ENCODE results near the gene IP6K1.
"Not testable (repeated sequence)": the region's sequence is repeated elsewhere in the genome, so short reads cannot be mapped to it uniquely, and the experiment has no call there.

IP6K1 gene

GRCh38 chr3:49706456-49707112, 79.8 kb downstream of the IP6K1 start:
- no peak for FAIRE-seq

GRCh38 chr3:49705390-49705960, 80.9 kb downstream of the IP6K1 start:
- FAIRE-seq: no peak

DNA sequence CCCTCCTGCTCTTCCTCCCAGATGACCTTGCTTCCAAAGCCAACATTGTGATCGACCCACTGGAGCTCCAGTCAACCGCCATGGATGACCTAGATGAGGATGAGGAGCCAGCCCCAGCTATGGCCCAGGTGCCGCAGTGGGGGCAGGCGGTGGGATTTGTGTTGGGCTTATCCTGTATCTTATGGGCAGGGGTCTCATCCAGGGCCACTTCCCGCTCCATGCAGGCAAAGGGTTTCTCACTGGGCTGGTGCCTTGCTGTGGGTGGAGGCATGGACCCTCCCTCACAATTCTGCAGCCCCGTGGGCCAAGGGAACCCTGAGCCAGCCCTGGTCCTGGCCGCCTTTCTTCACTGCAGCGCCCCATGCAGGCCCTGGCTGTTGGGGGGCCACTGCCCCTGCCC, 81.7 kb downstream of the IP6K1 start:
- FAIRE-seq: no peak

- FAIRE-seq: no peak
These were observed 82.4 kb downstream of the IP6K1 start for GRCh38 chr3:49703956-49704355.

- no peak for FAIRE-seq
These were observed 82.9 kb downstream of the IP6K1 start for GRCh38 chr3:49703443-49703927.

- no peak for FAIRE-seq
These were observed 83.7 kb downstream of the IP6K1 start for GRCh38 chr3:49702672-49703071.

DNA sequence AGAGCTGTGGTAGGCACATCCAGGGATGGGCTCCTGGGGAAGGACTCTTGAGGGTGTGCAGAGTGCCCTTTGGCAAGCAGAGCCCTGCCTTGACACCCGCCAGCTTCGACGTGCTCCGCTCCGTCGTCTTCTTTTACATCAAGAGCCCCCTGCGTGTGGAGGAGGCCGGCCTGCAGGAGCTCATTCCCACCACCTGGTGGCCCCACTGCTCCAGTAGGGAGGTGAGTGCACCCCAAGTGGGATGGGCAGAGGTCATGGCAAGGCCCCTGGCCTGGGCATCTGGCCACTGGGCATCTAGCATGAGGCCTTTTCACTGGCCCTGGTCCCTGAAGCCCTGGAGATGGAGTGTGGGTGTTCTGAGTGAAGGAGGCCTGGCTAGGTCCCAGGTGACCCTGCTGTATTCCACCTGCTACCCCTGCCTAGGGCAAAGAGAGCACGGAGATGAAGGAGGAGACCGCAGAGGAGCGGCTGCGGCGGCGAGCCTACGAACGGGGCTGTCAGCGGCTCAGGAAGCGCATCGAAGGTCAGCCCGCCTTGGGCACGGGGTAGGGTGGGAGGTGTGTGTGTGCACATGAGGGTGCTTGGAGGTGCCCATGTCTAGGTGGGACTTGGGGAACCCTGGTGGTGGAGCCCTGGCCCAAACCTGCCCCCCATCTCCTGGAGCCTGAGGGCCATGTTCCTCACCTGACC, 84.8 kb downstream of the IP6K1 start:
- no peak for FAIRE-seq

DNA sequence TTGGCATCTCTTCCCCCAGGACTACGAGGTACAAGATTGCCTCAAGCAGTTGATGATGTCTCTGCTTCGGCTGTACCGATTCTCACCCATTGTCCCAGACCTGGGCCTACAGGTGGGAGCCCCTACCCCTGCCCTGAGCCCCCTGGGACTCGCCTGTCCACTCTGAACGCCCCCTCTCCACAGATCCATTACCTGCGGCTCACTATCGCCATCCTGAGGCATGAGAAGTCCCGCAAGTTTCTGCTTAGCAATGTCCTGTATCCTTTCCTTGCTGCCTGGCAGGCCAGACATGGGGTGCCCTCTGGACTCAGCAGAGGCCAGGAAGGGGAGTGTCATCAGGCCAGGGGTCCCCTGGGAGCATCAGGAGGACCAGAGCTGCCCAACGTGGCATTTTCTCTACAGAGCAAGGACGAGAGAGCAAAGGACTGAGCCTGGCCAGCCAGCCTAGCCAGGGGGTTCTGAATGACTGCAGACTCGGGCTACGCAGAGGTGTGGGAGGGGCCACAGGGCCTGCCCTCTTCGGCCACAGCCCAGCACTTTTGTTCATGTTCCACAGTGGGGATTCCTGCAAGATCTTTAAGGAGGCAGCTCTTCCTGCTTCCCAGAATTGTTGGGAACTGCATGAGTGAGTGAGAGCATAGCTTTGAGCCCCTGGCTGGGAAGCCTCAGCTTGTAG, 85.8 kb downstream of the IP6K1 start:
- FAIRE-seq: no peak

GRCh38 chr3:49700014-49700413, 86.3 kb downstream of the IP6K1 start:
- FAIRE-seq: no peak

DNA sequence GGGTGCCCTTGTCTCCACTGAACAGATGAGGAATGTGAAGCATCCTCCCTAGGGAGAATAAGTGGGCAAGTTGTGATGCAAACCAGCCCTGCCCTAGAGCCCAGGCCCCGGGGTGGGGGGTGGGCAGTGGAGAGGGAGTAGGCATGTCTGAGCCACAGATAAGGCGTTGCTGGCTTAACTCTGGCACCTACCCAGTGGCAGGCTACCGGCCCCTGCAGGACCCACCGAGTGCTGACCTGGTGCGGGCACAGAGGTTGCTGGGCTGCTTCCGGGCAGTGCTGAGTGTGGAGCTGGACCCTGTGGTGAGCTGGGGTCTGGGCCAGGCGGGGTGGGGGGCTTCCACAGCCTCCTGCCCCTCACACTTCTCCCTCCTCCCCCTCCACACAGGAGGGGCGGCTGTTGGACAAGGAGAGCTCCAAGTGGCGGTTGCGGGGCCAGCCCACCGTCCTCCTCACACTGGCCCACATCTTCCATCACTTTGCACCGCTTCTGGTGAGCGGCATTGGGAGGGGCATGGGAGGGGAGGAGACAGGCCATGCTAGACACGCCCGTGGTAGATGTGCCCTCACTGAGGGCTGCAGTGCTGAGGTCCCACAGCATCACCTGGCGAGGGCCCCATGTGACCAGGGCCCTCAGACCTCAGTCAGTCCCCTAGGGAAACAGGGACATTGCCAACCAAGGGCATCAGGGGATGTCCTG, 86.9 kb downstream of the IP6K1 start:
- FAIRE-seq: no peak

DNA sequence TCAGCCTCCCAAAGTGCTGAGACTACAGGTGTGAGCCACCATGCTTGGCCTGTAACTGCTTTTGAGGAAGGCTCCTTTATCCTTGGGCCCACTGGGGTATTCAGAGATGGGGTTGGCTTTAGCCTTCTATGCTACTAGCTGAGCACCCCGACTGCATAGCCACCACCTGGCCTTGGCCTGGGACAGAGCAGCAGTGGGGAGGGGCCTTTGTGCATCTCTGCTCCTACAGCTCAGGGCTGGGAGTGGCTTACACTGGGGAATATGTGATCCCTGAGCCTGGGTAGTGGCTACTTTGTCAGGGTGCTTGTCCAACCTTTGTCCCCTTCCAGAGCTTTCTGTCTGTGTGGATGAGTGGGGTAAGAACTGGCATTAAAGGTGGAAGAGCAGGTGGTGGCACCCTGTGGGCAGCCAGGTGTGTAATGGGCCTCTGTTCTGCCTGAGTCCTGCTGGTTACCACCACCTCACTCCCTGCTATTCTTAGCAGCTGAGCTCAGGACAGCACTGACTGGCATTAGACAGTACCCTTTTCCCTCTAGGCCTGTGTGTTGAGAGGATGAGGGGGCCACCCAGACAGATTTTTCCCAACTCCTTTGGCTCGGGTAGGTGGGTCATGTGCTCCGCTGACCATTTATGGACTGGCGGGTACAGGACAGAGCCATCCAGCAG, 90.9 kb downstream of the IP6K1 start:
- not testable (repeated sequence) for FAIRE-seq

DNA sequence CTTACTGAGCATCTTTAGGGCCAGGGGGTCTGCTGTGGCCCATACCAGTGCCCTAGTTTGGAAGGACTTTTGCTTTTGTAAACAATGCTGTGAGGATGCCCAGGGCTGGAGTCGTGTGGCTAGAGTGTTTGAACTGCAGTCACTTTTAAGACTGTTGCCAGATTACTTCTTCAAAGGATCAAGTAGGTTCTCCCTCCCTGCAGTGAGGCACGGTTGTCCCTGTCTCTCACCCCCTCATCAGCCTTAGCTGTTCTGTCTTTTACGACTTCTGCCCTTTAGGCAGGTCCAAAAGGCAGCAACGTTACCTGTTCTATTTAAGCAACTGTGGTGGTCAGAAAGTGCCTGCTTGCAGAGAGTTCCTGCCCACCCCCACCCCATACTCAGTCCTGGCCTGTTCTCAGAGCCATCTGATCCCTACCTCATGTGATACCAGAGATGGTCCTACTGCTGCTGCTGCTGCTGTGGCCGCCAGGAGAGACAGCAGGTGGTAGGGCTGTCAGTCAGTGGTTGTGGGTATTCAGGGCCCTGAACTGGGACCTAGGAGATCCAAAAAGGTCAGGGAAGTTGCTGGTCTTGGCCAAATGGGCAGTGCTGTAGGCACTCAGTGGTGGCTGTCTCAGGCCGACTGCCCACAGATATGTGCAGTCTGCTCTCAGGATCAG, 91.8 kb downstream of the IP6K1 start:
- FAIRE-seq: not testable (repeated sequence)

- FAIRE-seq: not testable (repeated sequence)
These were observed 94.9 kb downstream of the IP6K1 start for GRCh38 chr3:49691481-49691880.

GRCh38 chr3:49690856-49691255, 95.5 kb downstream of the IP6K1 start:
- FAIRE-seq: not testable (repeated sequence)

DNA sequence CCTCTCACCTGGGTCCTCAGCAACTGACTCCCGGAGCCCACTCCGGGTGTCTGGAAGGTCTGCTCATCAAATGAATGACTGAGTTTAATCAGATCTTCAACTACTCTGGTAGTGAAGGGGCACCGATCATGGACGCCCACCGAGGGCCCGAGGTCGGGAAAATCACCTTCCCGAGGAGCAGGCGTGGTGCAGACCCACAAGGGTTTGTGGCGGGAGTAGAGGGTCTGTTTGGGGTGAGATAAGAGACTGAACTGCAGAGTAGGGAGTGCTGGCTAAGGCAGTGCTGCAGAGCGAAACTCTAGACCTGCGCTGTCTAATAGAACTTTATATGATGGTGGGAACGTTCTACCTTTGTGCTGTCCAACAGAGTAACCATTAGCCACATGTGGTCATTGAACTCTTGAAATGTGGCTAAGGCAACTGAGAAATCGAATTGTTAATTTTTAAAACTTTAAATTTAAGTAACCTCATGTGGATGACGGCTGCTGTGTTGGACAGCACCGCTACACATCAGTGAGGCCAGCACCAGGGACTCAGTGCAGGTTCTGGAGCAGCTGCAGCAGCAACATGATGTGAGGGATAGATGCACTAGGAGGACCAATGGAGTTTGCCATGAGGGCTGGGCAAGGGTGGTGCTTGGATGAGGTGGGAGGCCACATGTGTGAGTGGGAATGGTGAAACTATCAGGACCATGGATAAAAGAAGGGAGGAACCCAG, 96.3 kb downstream of the IP6K1 start:
- not testable (repeated sequence) for FAIRE-seq

- FAIRE-seq: no peak
These were observed 97.1 kb downstream of the IP6K1 start, which contains the start of the genes MST1 and RNF123 for GRCh38 chr3:49689046-49689907. Gene MST1, minus strand, starts transcription at chr3:49689474. Its CDS starts 783 bp downstream, at chr3:49688691. Gene RNF123, plus strand, starts transcription at chr3:49689557. Its CDS starts 1,609 bp downstream, at chr3:49691166.

GRCh38 chr3:49688338-49689045, 97.8 kb downstream of the IP6K1 start:
- FAIRE-seq: not testable (repeated sequence)

DNA sequence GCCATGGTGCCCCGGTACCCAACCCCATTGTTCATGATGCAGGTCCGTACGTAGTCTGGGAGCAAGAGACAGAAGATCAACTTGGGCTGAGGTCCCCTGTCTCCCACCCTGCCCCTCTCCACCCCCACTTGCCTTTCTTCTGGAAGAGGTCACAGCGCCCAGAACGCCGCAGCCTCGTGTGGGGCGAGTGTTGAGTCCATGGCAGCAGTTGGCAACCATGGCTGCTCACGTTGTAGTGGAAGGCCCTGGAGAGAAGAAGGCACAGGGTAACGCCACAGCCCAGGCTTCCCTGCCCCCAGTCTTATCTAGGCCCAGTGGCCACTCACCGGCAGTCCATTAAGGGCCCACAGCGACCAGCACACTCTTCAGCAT, 98.9 kb downstream of the IP6K1 start:
- FAIRE-seq: not testable (repeated sequence)
